GM06990 (cell line): ENCODE results near the gene RAB22A.

Experiments used
- DNase-seq: peaks from one replicate; pipeline ENCODE4 v3.0.0-alpha.2; 2011; ENCODE audit not compliant: insufficient read length; ENCODE audit errors: extremely low read depth
- H3K27me3 ChIP-seq: replicated peaks from 2 replicates; pipeline ENCODE4 v1.6.0; 2011; ENCODE audit warnings: low read length; ENCODE audit not compliant: control insufficient read depth, insufficient read depth
- H3K36me3 ChIP-seq: 2 replicates; pipeline ENCODE4 v1.5.1; 2011; ENCODE audit warnings: low read length; ENCODE audit not compliant: control insufficient read depth, insufficient read depth
- H3K4me3 ChIP-seq: replicated peaks from 2 replicates; pipeline ENCODE4 v1.5.1; 2011; ENCODE audit warnings: low read depth, mild to moderate bottlenecking, control low read depth, low read length
- CTCF ChIP-seq: IDR thresholded peaks from 2 replicates; pipeline ENCODE4 v1.5.1; 2011; ENCODE audit warnings: low read length, control low read depth, mild to moderate bottlenecking, inconsistent platforms; ENCODE audit not compliant: insufficient read depth, poor library complexity, severe bottlenecking

The RAB22A gene

GRCh38 chr20:58398254-58398653 is 88.7 kb downstream of the RAB22A start:
- Histone ChIP-seq H3K27me3 (no peaks in the 10 kb centered on the region), H3K36me3 (no peaks in the 10 kb centered on the region; the same call in none of the 2 replicates), H3K4me3 (no peak overlapping the region)
- TF ChIP-seq CTCF = no peak
- DNase-seq = no peak

GRCh38 chr20:58399926-58400325 is 90.4 kb downstream of the RAB22A start:
- no peak for TF ChIP-seq CTCF
- no peak overlapping the region for H3K4me3 ChIP-seq
- H3K36me3 ChIP-seq = no peaks in the 10 kb centered on the region; the same call in none of the 2 replicates
- DNase-seq = no peak
- H3K27me3 ChIP-seq = no peaks in the 10 kb centered on the region

- Histone ChIP-seq H3K4me3 (no peak overlapping the region), H3K36me3 (no peaks in the 10 kb centered on the region; the same call in none of the 2 replicates), H3K27me3 (no peaks in the 10 kb centered on the region)
- DNase-seq = no peak
- TF ChIP-seq CTCF = no peak
These were observed 91.6 kb downstream of the RAB22A start for GRCh38 chr20:58401162-58401561.

- TF ChIP-seq CTCF = no peak
- no peaks in the 10 kb centered on the region; the same call in none of the 2 replicates for H3K36me3 ChIP-seq
- no peaks in the 10 kb centered on the region for H3K27me3 ChIP-seq
- no peak for DNase-seq
- H3K4me3 ChIP-seq = no peak overlapping the region
These were observed 92.8 kb downstream of the RAB22A start for GRCh38 chr20:58402305-58402704.

- Histone ChIP-seq H3K4me3 (no peak overlapping the region), H3K36me3 (no peaks in the 10 kb centered on the region; the same call in 1 of the 2 replicates), H3K27me3 (no peaks in the 10 kb centered on the region)
- DNase-seq = no peak
- TF ChIP-seq CTCF = no peak
These were observed 93.3 kb downstream of the RAB22A start for GRCh38 chr20:58402827-58403226.

- Histone ChIP-seq H3K27me3 (no peaks in the 10 kb centered on the region), H3K36me3 (no peaks in the 10 kb centered on the region; the same call in 1 of the 2 replicates), H3K4me3 (no peak overlapping the region)
- TF ChIP-seq CTCF = no peak
- DNase-seq = no peak
These were observed 93.8 kb downstream of the RAB22A start for GRCh38 chr20:58403272-58403671.
